Measurements from ENCODE around the gene SHROOM3. TPM values are rescaled to one million over a fixed set of nuclear protein-coding genes. Genes with fewer than 3 reads are reported as not detected.
"Not testable (repeated sequence)": the region's sequence is repeated elsewhere in the genome, so short reads cannot be mapped to it uniquely, and the experiment has no call there.

SHROOM3 gene
- total RNA-seq, 2 experiments from 2014 or later = not detected

GRCh38 chr4:76596713-76597112 is 161.7 kb downstream of the SHROOM3 start:
- no peaks in the 10 kb centered on the region for H3K9me3 Mint-ChIP-seq (ENCODE audit: insufficient read depth)
- POLR2A ChIA-PET = no interaction called here
- H3K27me3 Mint-ChIP-seq (ENCODE audit: low read depth) = peaks cover 7% of the 10 kb centered on the region
- no peak for DNase-seq
- H3K4me3 Mint-ChIP-seq = no peak overlapping the region
- no peaks in the 10 kb centered on the region for H3K4me1 Mint-ChIP-seq (ENCODE audit: low read depth)
- no peaks in the 10 kb centered on the region for H3K36me3 Mint-ChIP-seq (ENCODE audit: low read depth)
- CTCF ChIA-PET = no interaction called here
- H3K27ac Mint-ChIP-seq = no peak overlapping the region
- ATAC-seq = no peak

DNA sequence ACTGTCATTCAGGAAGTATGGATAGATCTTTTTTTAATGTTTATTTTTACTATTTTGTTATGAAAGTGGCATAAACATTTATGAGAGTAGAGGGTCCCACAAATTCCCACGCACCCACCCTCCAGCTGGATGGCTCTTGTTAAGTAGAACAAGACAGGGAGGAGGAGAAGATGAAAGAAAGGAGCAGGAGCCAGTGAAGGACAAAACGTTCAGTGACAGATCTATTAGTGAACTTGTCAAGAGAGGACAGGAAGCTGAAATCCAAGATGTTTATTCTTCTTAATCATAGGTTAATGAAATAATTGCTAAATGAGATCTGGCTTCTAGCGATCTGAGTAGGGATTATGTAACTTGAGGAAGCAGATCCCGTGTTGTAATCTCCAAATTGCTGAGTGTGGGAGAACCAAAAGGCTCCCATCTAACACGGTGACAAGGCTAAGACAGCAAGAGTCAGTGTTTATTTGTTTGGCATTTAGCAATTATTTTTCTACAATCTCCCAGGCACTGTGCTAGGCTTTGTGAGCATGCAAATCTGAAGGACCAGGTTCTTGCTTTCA is 162.5 kb downstream of the SHROOM3 start:
- H3K4me1 Mint-ChIP-seq (ENCODE audit: low read depth) = no peaks in the 10 kb centered on the region
- CTCF ChIA-PET = no interaction called here
- ATAC-seq = no peak
- H3K36me3 Mint-ChIP-seq (ENCODE audit: low read depth) = no peaks in the 10 kb centered on the region
- H3K4me3 Mint-ChIP-seq = no peak overlapping the region
- H3K9me3 Mint-ChIP-seq (ENCODE audit: insufficient read depth) = no peaks in the 10 kb centered on the region
- peaks cover 7% of the 10 kb centered on the region for H3K27me3 Mint-ChIP-seq (ENCODE audit: low read depth)
- DNase-seq = no peak
- H3K27ac Mint-ChIP-seq = no peak overlapping the region
- POLR2A ChIA-PET = no interaction called here

GRCh38 chr4:76600447-76600846 is 165.4 kb downstream of the SHROOM3 start:
- no peak overlapping the region for H3K27ac Mint-ChIP-seq
- ChIA-PET POLR2A (interaction anchor here (0.6 kb wide), 1 partner anchor 10 kb away, joined by 4 read pairs; no protein-coding TSS in a partner anchor), CTCF (no interaction called here)
- no peaks in the 10 kb centered on the region for H3K9me3 Mint-ChIP-seq (ENCODE audit: insufficient read depth)
- DNase-seq (no peak), ATAC-seq (no peak)
- no peaks in the 10 kb centered on the region for H3K36me3 Mint-ChIP-seq (ENCODE audit: low read depth)
- no peaks in the 10 kb centered on the region for H3K4me1 Mint-ChIP-seq (ENCODE audit: low read depth)
- peaks cover 5% of the 10 kb centered on the region for H3K27me3 Mint-ChIP-seq (ENCODE audit: low read depth)
- no peak overlapping the region for H3K4me3 Mint-ChIP-seq

DNA sequence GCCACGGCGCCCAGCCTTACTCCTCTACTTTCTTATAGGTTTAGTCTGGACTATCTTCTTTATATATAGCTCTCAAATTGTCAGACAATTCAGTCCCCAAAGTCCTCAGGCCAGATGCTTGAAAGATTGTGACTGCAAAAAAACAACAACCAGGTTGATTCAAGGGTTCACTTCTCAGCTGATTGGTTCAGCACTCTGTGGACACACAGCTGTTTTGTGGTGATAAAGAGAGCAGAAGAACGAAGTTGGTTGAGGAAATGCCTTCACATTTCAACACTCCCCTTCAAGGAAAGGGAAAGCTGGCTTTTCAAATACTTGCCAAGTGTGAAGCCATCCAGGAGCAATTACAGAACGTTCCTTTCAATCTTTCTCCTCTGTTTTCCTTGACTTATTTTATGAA is 166.8 kb downstream of the SHROOM3 start:
- no peaks in the 10 kb centered on the region for H3K36me3 Mint-ChIP-seq (ENCODE audit: low read depth)
- DNase-seq = no peak
- H3K27ac Mint-ChIP-seq = no peak overlapping the region
- H3K4me1 Mint-ChIP-seq (ENCODE audit: low read depth) = no peaks in the 10 kb centered on the region
- H3K4me3 Mint-ChIP-seq = no peak overlapping the region
- no peaks in the 10 kb centered on the region for H3K9me3 Mint-ChIP-seq (ENCODE audit: insufficient read depth)
- POLR2A ChIA-PET = interaction anchor here (0.6 kb wide), 1 partner anchor 56 kb away, joined by 3 read pairs; no protein-coding TSS in a partner anchor
- CTCF ChIA-PET = no interaction called here
- peaks cover 5% of the 10 kb centered on the region for H3K27me3 Mint-ChIP-seq (ENCODE audit: low read depth)
- ATAC-seq = no peak

GRCh38 chr4:76605099-76605563 is 170.1 kb downstream of the SHROOM3 start:
- H3K27ac Mint-ChIP-seq = no peak overlapping the region
- H3K4me1 Mint-ChIP-seq (ENCODE audit: low read depth) = no peaks in the 10 kb centered on the region
- DNase-seq = no peak
- no peaks in the 10 kb centered on the region for H3K36me3 Mint-ChIP-seq (ENCODE audit: low read depth)
- ChIA-PET POLR2A (no interaction called here), CTCF (no interaction called here)
- H3K9me3 Mint-ChIP-seq (ENCODE audit: insufficient read depth) = no peaks in the 10 kb centered on the region
- no peak for ATAC-seq
- peaks cover 3% of the 10 kb centered on the region for H3K27me3 Mint-ChIP-seq (ENCODE audit: low read depth)
- H3K4me3 Mint-ChIP-seq = no peak overlapping the region

DNA sequence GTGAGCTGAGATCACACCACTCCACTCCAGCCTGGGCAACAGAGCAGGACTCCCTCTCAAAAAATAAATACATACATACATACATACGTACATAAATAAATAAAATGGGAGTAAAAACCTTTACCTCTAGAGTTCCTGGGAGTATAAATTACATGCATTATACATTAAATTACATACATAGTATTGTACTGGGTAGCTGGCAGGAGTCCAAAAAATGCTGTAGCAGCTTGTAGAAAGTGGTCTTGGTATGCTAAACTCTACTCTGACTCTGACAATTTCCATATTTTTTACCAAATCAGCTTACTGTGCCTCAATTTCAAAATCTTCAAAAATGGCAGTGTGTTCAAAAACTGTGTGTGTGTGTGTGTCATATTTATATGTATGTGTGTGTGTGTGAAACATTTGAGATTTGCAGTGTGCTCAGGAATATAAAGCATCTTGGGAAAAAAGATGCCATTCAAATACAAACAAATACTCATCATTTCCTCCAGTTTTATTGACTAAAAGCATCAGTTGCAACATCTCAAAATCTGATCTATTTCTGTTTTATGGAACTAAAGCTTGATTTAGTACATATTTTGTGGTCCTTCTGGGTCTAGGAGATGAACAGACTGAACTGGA is 171.7 kb downstream of the SHROOM3 start:
- CTCF ChIA-PET = no interaction called here
- Mint-ChIP-seq H3K9me3 (ENCODE audit: insufficient read depth) (no peaks in the 10 kb centered on the region), H3K36me3 (ENCODE audit: low read depth) (no peaks in the 10 kb centered on the region), H3K4me3 (no peak overlapping the region), H3K27me3 (ENCODE audit: low read depth) (peaks cover 5% of the 10 kb centered on the region), H3K4me1 (ENCODE audit: low read depth) (no peaks in the 10 kb centered on the region), H3K27ac (no peak overlapping the region)
- ATAC-seq = no peak
- POLR2A ChIA-PET = no interaction called here
- DNase-seq = no peak

DNA sequence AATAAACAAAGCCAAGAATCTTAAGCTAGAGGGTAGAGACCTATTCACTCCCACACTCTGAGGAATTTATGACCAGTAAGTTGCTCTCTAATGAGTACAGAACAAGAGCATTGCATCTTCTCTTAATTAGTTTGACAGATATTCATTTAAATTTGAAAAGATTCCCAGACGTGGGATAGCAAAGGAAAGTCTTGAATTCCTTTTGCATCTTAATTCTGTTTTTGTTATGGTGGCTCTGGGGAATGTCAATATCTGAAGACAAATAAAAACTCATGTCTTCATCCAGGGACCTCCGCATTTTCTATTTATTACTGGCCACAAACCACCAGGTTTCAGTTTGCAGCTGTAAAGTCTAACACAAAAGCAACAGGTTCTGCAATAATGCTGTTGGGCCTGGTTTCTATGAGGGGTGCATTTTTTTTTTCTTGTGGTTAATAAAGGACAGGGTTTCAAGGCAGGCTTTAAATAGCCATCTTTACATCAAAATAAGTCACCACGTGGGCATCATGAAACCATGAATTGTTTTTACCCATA is 172.3 kb downstream of the SHROOM3 start:
- ChIA-PET POLR2A (no interaction called here), CTCF (no interaction called here)
- H3K36me3 Mint-ChIP-seq (ENCODE audit: low read depth) = no peaks in the 10 kb centered on the region
- H3K27ac Mint-ChIP-seq = no peak overlapping the region
- peaks cover 5% of the 10 kb centered on the region for H3K27me3 Mint-ChIP-seq (ENCODE audit: low read depth)
- ATAC-seq = no peak
- H3K4me3 Mint-ChIP-seq = no peak overlapping the region
- H3K4me1 Mint-ChIP-seq (ENCODE audit: low read depth) = no peaks in the 10 kb centered on the region
- H3K9me3 Mint-ChIP-seq (ENCODE audit: insufficient read depth) = no peaks in the 10 kb centered on the region
- DNase-seq = no peak

GRCh38 chr4:76607846-76608245 is 172.8 kb downstream of the SHROOM3 start:
- ATAC-seq = no peak
- peaks cover 5% of the 10 kb centered on the region for H3K27me3 Mint-ChIP-seq (ENCODE audit: low read depth)
- DNase-seq = no peak
- no peak overlapping the region for H3K27ac Mint-ChIP-seq
- CTCF ChIA-PET = no interaction called here
- H3K4me3 Mint-ChIP-seq = no peak overlapping the region
- no peaks in the 10 kb centered on the region for H3K4me1 Mint-ChIP-seq (ENCODE audit: low read depth)
- H3K9me3 Mint-ChIP-seq (ENCODE audit: insufficient read depth) = no peaks in the 10 kb centered on the region
- H3K36me3 Mint-ChIP-seq (ENCODE audit: low read depth) = no peaks in the 10 kb centered on the region
- POLR2A ChIA-PET = no interaction called here

GRCh38 chr4:76608549-76608948 is 173.5 kb downstream of the SHROOM3 start:
- DNase-seq; H3K27me3 Mint-ChIP-seq (ENCODE audit: low read depth); CTCF ChIA-PET; H3K4me1 Mint-ChIP-seq (ENCODE audit: low read depth); H3K9me3 Mint-ChIP-seq (ENCODE audit: insufficient read depth); H3K36me3 Mint-ChIP-seq (ENCODE audit: low read depth); H3K4me3 Mint-ChIP-seq; ATAC-seq; POLR2A ChIA-PET; H3K27ac Mint-ChIP-seq: not testable (repeated sequence)

- no peak overlapping the region for H3K4me3 Mint-ChIP-seq
- POLR2A ChIA-PET = interaction anchor here (0.6 to 0.7 kb wide), 2 partner anchors 10 to 67 kb away, joined by 3 to 4 read pairs; no protein-coding TSS in a partner anchor
- H3K27ac Mint-ChIP-seq = no peak overlapping the region
- CTCF ChIA-PET = no interaction called here
- ATAC-seq (no peak), DNase-seq (no peak)
- peaks cover 4% of the 10 kb centered on the region for H3K27me3 Mint-ChIP-seq (ENCODE audit: low read depth)
- no peaks in the 10 kb centered on the region for H3K36me3 Mint-ChIP-seq (ENCODE audit: low read depth)
- H3K4me1 Mint-ChIP-seq (ENCODE audit: low read depth) = no peaks in the 10 kb centered on the region
- H3K9me3 Mint-ChIP-seq (ENCODE audit: insufficient read depth) = no peaks in the 10 kb centered on the region
Measured at GRCh38 chr4:76610751-76611547, 175.9 kb downstream of the SHROOM3 start.

DNA sequence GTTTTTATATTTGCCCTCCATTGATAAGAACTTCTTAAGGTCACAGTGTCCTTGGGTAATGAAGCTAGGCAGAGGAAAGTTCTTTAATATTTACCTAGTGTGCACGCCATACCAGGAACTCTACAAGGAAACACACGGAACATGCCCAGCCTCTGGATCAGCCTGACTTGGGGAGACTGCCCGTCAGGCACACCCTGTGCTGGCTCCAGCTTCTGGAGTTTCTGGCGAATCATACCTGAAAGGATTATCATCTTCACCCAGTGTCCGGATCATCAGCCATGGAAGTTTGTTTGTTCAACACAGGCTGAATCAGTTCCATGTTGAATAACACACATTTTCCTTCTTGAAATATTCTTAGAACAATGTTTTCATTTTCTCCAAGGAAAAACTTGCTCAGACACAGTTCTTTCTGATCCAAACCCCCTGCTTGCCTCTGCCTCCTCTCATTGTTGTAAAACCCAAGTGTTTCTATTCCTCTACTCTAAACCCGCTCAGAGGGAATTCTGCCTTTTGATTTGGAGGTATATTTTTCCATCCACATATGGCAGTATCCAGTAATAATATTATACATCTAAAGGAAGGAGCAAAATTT is 176.7 kb downstream of the SHROOM3 start:
- POLR2A ChIA-PET = no interaction called here
- Mint-ChIP-seq H3K4me1 (ENCODE audit: low read depth) (no peaks in the 10 kb centered on the region), H3K36me3 (ENCODE audit: low read depth) (no peaks in the 10 kb centered on the region), H3K27me3 (ENCODE audit: low read depth) (peaks cover 8% of the 10 kb centered on the region), H3K9me3 (ENCODE audit: insufficient read depth) (no peaks in the 10 kb centered on the region), H3K4me3 (no peak overlapping the region), H3K27ac (no peak overlapping the region)
- CTCF ChIA-PET = no interaction called here
- ATAC-seq = no peak
- DNase-seq = no peak

- ChIA-PET POLR2A (no interaction called here), CTCF (no interaction called here)
- Mint-ChIP-seq H3K9me3 (ENCODE audit: insufficient read depth) (no peaks in the 10 kb centered on the region), H3K27ac (no peak overlapping the region), H3K4me3 (no peak overlapping the region), H3K4me1 (ENCODE audit: low read depth) (no peaks in the 10 kb centered on the region), H3K36me3 (ENCODE audit: low read depth) (no peaks in the 10 kb centered on the region), H3K27me3 (ENCODE audit: low read depth) (peaks cover 11% of the 10 kb centered on the region)
- ATAC-seq = no peak
- no peak for DNase-seq
Measured at GRCh38 chr4:76614589-76614988, 179.6 kb downstream of the SHROOM3 start.
